Naive thymus-derived CD4-positive, alpha-beta T cell (primary cell): Measurements from ENCODE around the gene CCDC93. TPM values are rescaled to one million over a fixed set of nuclear protein-coding genes. Genes with fewer than 3 reads are reported as not detected.

Experiments used
- ATAC-seq: fragments of 150-1000 bp; cut with Tn5 transposase; 2 replicates; pipeline ENCODE4 v1.10.0; 2021; ENCODE audit warnings: mild to moderate bottlenecking, moderate library complexity
- CTCF ChIA-PET: fragments of 350-600 bp; sonication (Branson Sonifier 250); formaldehyde crosslinking; loops from one replicate; lab custom pipeline; 2021; ENCODE audit warnings: antibody characterized with exemption; lab: Charles Lee
- POLR2A ChIA-PET: fragments of 350-600 bp; sonication (Branson Sonifier 250); formaldehyde crosslinking; loops from one replicate; lab custom pipeline; 2021; ENCODE audit warnings: antibody characterized with exemption, inconsistent platforms; lab: Charles Lee
- DNase-seq, 9 donors: peaks; one replicate each; pipeline versions ENCODE4 v3.0.0 to v3.0.0-alpha.2; 2020 to 2022; ENCODE audit warnings: mixed read lengths in 1 of 9
- H3K27ac ChIP-seq: one replicate; pipeline ENCODE4 v1.7.0; 2013; ENCODE audit warnings: mild to moderate bottlenecking, low read depth, low read length, moderate library complexity
- H3K27me3 ChIP-seq, 2 donors: one replicate each; pipeline ENCODE4 v1.7.0; 2013; ENCODE audit warnings: low read length in 2 of 2, mild to moderate bottlenecking in 2 of 2, moderate library complexity in 2 of 2; ENCODE audit not compliant: control insufficient read depth in 2 of 2, insufficient read depth in 2 of 2
- H3K36me3 ChIP-seq, 3 experiments: 1 replicate in 2 of 3; 2 replicates in 1 of 3; pipeline ENCODE4 v1.7.0; 2013; ENCODE audit warnings: low read length in 3 of 3, mild to moderate bottlenecking in 3 of 3, moderate library complexity in 1 of 3; ENCODE audit not compliant: insufficient read depth in 3 of 3, control insufficient read depth in 2 of 3
- H3K4me1 ChIP-seq, 2 donors: one replicate each; pipeline ENCODE4 v1.7.0; 2013; ENCODE audit warnings: low read length in 2 of 2, mild to moderate bottlenecking in 2 of 2, moderate library complexity in 1 of 2; ENCODE audit not compliant: control insufficient read depth in 2 of 2, insufficient read depth in 2 of 2
- H3K4me3 ChIP-seq: 2 replicates; pipeline ENCODE4 v1.7.0; 2013; ENCODE audit warnings: mild to moderate bottlenecking, low read length
- H3K9me3 ChIP-seq, 3 experiments: 1 replicate in 2 of 3; 2 replicates in 1 of 3; pipeline ENCODE4 v1.7.0; 2013; ENCODE audit warnings: low read length in 3 of 3; ENCODE audit not compliant: control insufficient read depth in 2 of 3
- H3K27ac Mint-ChIP-seq, 9 donors: one replicate each; pipeline ENCODE4 v1.8.0; 2020 to 2022; ENCODE audit warnings: mixed read lengths in 9 of 9, mild to moderate bottlenecking in 8 of 9, moderate library complexity in 5 of 9, inconsistent platforms in 2 of 9
- H3K27me3 Mint-ChIP-seq, 5 donors: one replicate each; pipeline ENCODE4 v1.8.0; 2021 to 2022; ENCODE audit warnings: mixed read lengths in 5 of 5, mild to moderate bottlenecking in 1 of 5
- H3K36me3 Mint-ChIP-seq, 5 donors: one replicate each; pipeline ENCODE4 v1.8.0; 2020 to 2022; ENCODE audit warnings: mixed read lengths in 5 of 5, mild to moderate bottlenecking in 3 of 5, inconsistent platforms in 1 of 5
- H3K4me1 Mint-ChIP-seq, 7 donors: one replicate each; pipeline ENCODE4 v1.8.0; 2020 to 2022; ENCODE audit warnings: mixed read lengths in 7 of 7, mild to moderate bottlenecking in 3 of 7, inconsistent platforms in 1 of 7
- H3K4me3 Mint-ChIP-seq, 10 donors: one replicate each; pipeline ENCODE4 v1.8.0; 2020 to 2022; ENCODE audit warnings: mild to moderate bottlenecking in 10 of 10, mixed read lengths in 10 of 10, moderate library complexity in 6 of 10, inconsistent platforms in 2 of 10
- H3K9me3 Mint-ChIP-seq, 11 donors: one replicate each; pipeline ENCODE4 v1.8.0; 2020 to 2022; ENCODE audit warnings: mixed read lengths in 11 of 11, mild to moderate bottlenecking in 4 of 11, inconsistent platforms in 1 of 11, moderate library complexity in 1 of 11
- intact Hi-C, 2 donors: fragments of 100-400 bp; cut with micrococcal nuclease; formaldehyde crosslinking; loops; one replicate each; pipeline ENCODE4 v1.15.1; 2023
- polyA plus RNA-seq, 2 donors: library from polyadenylated mRNA; unstranded; fragments of 300-500 nt; fragmentation: Illumina TruSeq; gene quantifications; one replicate each; pipeline ENCODE4 v1.2.3, GENCODE V29; 2021
- total RNA-seq, 6 experiments: library from RNA in 5 of 6; stranded (reverse) in 5 of 6; gene quantifications; 1 replicate in 5 of 6; 2 replicates in 1 of 6; pipeline ENCODE4 v1.2.3 and lab custom pipeline; 2021 to 2026

The CCDC93 gene
- total and polyA plus RNA-seq, 7 experiments from 2014 or later: 5.9 to 73.9 (median 47.9) TPM

DNA sequence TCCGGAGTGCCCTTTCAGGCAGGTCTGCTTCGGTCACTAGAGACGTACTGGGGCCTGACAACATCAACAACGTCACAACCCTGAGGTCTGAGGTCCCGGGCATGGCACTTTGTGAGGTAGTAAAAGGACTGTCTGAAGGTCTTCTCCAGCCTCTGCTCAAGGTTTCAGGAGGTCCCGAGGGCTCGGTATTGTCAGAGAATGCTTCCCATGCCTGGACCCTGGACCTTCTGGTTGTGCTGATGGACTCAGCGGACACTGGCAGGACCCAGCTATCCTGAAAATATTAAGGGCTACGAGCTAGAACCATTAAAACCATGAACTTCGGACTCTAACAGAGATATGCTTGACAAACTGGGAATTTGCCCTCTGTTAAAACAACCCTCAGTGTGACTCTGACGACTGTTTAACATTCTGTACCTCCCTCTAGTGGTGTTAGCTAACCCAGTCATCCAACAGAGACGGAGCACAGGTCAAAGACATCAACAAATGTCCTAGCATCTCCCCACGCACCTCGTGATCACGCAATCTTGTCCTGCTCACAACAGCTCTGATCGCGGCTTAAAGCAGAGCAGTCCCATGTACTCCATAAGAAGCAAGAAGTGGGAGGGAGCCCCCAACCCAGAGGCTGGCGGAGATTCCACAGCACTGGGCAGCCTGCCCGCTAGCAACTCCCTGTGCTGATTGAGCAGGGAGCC, 96.5 kb downstream of the CCDC93 start:
- Histone ChIP-seq H3K27ac (no peak overlapping the region), H3K4me3 (no peak overlapping the region), H3K4me1 (no peaks in the 10 kb centered on the region), H3K27me3 (no peaks in the 10 kb centered on the region), H3K9me3 (peaks cover 0 to 7% (median 0%) of the 10 kb centered on the region in 3 experiments), H3K36me3 (peaks cover 9 to 57% (median 13%) of the 10 kb centered on the region in 3 experiments)
- Mint-ChIP-seq H3K4me3 (no peak overlapping the region), H3K4me1 (no peaks in the 10 kb centered on the region), H3K27ac (no peak overlapping the region), H3K9me3 (peaks cover 0 to 29% (median 8%) of the 10 kb centered on the region in 11 donors), H3K36me3 (peaks cover 47 to 87% (median 79%) of the 10 kb centered on the region in 5 donors), H3K27me3 (no peaks in the 10 kb centered on the region)
- ATAC-seq (peak; percentile 12), DNase-seq (no peak)
- CTCF ChIA-PET: no interaction called here
- intact Hi-C loops: no loop called here
- POLR2A ChIA-PET: no interaction called here

DNA sequence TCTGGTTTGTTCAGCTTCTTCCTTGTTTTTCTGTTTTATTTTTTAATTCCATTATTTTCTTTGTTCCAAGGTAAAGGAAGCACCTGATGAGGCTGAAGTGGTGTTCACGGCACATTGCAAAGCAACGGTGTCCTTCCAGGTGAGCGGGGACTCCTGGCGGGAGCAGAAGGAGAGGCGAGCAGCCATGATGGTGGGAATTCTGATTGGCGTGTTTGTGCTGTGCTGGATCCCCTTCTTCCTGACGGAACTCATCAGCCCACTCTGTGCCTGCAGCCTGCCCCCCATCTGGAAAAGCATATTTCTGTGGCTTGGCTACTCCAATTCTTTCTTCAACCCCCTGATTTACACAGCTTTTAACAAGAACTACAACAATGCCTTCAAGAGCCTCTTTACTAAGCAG, 110.9 kb downstream of the CCDC93 start:
- no peak overlapping the region for H3K4me3 Mint-ChIP-seq
- CTCF ChIA-PET: no interaction called here
- no peak for DNase-seq
- no peaks in the 10 kb centered on the region for H3K4me1 Mint-ChIP-seq
- POLR2A ChIA-PET: no interaction called here
- peaks cover under 1 to 61% (median 21%) of the 10 kb centered on the region in 11 donors for H3K9me3 Mint-ChIP-seq
- H3K27me3 Mint-ChIP-seq: peaks cover 0 to 9% (median 8%) of the 10 kb centered on the region in 5 donors
- Histone ChIP-seq H3K4me1 (no peaks in the 10 kb centered on the region), H3K27me3 (no peaks in the 10 kb centered on the region), H3K9me3 (no peaks in the 10 kb centered on the region), H3K36me3 (no peaks in the 10 kb centered on the region), H3K27ac (no peak overlapping the region), H3K4me3 (no peak overlapping the region)
- no peak for ATAC-seq
- no peak overlapping the region for H3K27ac Mint-ChIP-seq
- intact Hi-C loops: no loop called here
- peaks cover 0 to 5% (median 0%) of the 10 kb centered on the region in 5 donors for H3K36me3 Mint-ChIP-seq

DNA sequence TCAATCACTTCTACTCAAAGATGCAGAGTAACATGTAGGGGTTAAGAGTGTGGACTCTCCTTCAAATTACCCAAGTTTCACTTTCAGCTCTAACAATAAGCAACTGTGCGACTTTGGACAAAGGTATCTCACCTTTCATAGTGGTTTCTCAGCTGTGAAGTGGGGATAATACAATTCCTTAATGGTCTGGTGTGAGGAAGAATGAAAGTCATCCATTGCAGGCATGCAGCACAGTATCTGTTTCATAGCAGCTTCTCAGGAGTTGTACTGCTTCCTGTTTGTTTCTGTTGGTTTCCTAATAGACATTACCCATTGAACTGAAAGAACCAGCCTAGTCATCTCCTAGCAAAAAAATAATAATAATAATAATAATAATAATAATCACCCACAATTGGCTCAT, 125.0 kb downstream of the CCDC93 start:
- ATAC-seq: no peak

DNA sequence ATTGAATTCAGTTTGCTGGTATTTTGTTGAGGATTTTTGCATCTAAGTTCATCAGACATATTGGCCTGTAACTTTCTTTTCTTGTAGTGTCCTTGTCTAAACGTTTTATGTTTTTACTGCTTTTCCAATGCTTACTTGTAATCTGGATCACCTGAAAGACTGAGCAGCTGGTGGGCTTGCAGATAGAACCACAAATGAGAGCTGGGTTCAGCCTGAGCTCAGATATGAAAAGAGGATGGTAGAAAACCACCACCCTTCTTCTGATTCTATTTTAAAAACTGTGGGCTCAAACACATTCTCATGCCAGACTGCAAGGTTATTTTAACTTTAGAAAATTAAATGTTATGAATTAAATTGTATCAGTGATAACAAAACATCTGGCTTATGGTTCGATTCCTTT, 128.6 kb downstream of the CCDC93 start:
- no peaks in the 10 kb centered on the region for H3K4me1 Mint-ChIP-seq
- Histone ChIP-seq H3K27ac (no peak overlapping the region), H3K4me1 (no peaks in the 10 kb centered on the region), H3K4me3 (no peak overlapping the region), H3K36me3 (no peaks in the 10 kb centered on the region), H3K9me3 (no peaks in the 10 kb centered on the region), H3K27me3 (no peaks in the 10 kb centered on the region)
- peaks cover 0 to 4% (median 0%) of the 10 kb centered on the region in 5 donors for H3K36me3 Mint-ChIP-seq
- H3K27me3 Mint-ChIP-seq: peaks cover 0 to 20% (median 6%) of the 10 kb centered on the region in 5 donors
- no peak overlapping the region for H3K27ac Mint-ChIP-seq
- ATAC-seq: no peak
- ChIA-PET POLR2A (no interaction called here), CTCF (no interaction called here)
- no peak for DNase-seq
- peaks cover 0 to 24% (median 8%) of the 10 kb centered on the region in 11 donors for H3K9me3 Mint-ChIP-seq
- no peak overlapping the region for H3K4me3 Mint-ChIP-seq
- intact Hi-C loops: no loop called here

More for the DNA sequence above, 125.0 kb downstream of the CCDC93 start:
- ChIA-PET POLR2A (no interaction called here), CTCF (no interaction called here)
- peaks cover 0 to under 1% (median 0%) of the 10 kb centered on the region in 5 donors for H3K36me3 Mint-ChIP-seq
- Histone ChIP-seq H3K9me3 (no peaks in the 10 kb centered on the region), H3K27ac (no peak overlapping the region), H3K4me3 (no peak overlapping the region), H3K4me1 (no peaks in the 10 kb centered on the region), H3K36me3 (no peaks in the 10 kb centered on the region), H3K27me3 (no peaks in the 10 kb centered on the region)
- no peaks in the 10 kb centered on the region for H3K4me1 Mint-ChIP-seq
- H3K4me3 Mint-ChIP-seq: no peak overlapping the region
- H3K9me3 Mint-ChIP-seq: peaks cover 0 to 11% (median 2%) of the 10 kb centered on the region in 11 donors
- H3K27ac Mint-ChIP-seq: no peak overlapping the region
- H3K27me3 Mint-ChIP-seq: peaks cover 0 to 10% (median 6%) of the 10 kb centered on the region in 5 donors
- no peak for DNase-seq
- intact Hi-C loops: no loop called here

DNA sequence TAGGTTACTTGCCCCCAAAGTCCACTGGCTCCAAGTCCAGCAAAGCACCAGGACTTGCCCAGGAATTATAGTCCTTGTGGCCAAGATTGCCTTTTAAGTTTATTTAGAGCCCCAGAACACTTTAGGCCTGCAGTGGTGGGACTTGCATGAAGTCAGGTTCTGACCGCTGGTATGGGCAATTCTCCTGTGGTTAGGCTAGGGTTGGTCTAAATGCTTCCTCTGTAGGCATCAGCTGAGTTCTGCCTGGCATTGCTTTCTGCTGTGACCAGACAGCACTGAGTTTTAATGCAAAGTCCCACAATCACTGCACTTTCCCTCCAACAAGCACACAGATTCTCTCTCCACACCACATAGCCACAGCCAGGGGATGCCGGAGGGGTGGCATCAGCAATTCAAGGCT, 134.9 kb downstream of the CCDC93 start:
- no peaks in the 10 kb centered on the region for H3K36me3 ChIP-seq
- ATAC-seq (no peak), DNase-seq (no peak)
- Mint-ChIP-seq H3K9me3 (peaks cover 0 to 32% (median 10%) of the 10 kb centered on the region in 11 donors), H3K27me3 (peaks cover 0 to 67% (median 47%) of the 10 kb centered on the region in 5 donors), H3K4me1 (no peaks in the 10 kb centered on the region), H3K27ac (no peak overlapping the region), H3K36me3 (peaks cover 0 to 22% (median 0%) of the 10 kb centered on the region in 5 donors), H3K4me3 (no peak overlapping the region)
- no peak overlapping the region for H3K27ac ChIP-seq
- ChIA-PET POLR2A (no interaction called here), CTCF (no interaction called here)
- H3K9me3 ChIP-seq: no peaks in the 10 kb centered on the region
- no peak overlapping the region for H3K4me3 ChIP-seq
- intact Hi-C loops: no loop called here
- no peaks in the 10 kb centered on the region for H3K4me1 ChIP-seq
- no peaks in the 10 kb centered on the region for H3K27me3 ChIP-seq

DNA sequence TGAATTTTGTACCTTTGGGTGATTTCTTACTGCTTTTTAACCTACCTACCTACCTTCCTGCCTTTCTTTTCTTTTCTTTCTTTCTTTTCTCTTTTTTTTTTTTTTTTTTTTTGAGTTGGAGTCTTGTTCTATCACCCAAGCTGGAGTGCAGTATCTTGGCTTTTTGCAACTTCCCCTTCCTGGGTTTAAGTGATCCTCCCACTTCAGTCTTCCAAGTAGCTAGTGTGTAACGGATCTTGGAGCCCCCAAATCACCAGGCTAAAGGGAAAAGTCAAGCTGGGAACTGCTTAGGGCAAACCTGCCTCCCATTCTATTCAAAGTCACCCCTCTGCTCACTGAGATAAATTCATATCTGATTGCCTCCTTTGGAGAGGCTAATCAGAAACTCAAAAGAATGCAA, 138.1 kb downstream of the CCDC93 start:
- Mint-ChIP-seq H3K9me3 (peaks cover 0 to 24% (median 5%) of the 10 kb centered on the region in 11 donors), H3K27me3 (peaks cover 0 to 63% (median 47%) of the 10 kb centered on the region in 5 donors), H3K4me1 (no peaks in the 10 kb centered on the region), H3K27ac (no peak overlapping the region), H3K36me3 (peaks cover 0 to 22% (median 0%) of the 10 kb centered on the region in 5 donors), H3K4me3 (no peak overlapping the region)
- ChIA-PET CTCF (no interaction called here), POLR2A (no interaction called here)
- Histone ChIP-seq H3K4me1 (no peaks in the 10 kb centered on the region), H3K9me3 (no peaks in the 10 kb centered on the region), H3K27me3 (no peaks in the 10 kb centered on the region), H3K4me3 (no peak overlapping the region), H3K36me3 (no peaks in the 10 kb centered on the region), H3K27ac (no peak overlapping the region)
- ATAC-seq: no peak
- DNase-seq: no peak
- intact Hi-C loops: no loop called here
